Thyroid gland (tissue), 4 donors: Measurements from ENCODE around the gene RPL39L.

Experiments used
- POLR2A ChIP-seq, 2 donors: fragments of 450-650 bp; IDR thresholded peaks; one replicate each; pipeline ENCODE4 v1.6.1; 2017; ENCODE audit warnings: antibody characterized with exemption in 2 of 2, mild to moderate bottlenecking in 2 of 2, moderate library complexity in 1 of 2
- TF ChIP-seq, protein P1 (sequence below), 6 experiments: fragments of 200-600 bp in 3 of 6; fragments of 450-650 bp in 3 of 6; sonication (generic) in 3 of 6; IDR thresholded peaks; one replicate each; pipeline ENCODE4 v1.5.1; 2016 to 2019; ENCODE audit warnings: antibody characterized with exemption in 6 of 6, mild to moderate bottlenecking in 2 of 6, inconsistent platforms in 1 of 6, moderate library complexity in 1 of 6

- TF ChIP-seq, protein P1, sequence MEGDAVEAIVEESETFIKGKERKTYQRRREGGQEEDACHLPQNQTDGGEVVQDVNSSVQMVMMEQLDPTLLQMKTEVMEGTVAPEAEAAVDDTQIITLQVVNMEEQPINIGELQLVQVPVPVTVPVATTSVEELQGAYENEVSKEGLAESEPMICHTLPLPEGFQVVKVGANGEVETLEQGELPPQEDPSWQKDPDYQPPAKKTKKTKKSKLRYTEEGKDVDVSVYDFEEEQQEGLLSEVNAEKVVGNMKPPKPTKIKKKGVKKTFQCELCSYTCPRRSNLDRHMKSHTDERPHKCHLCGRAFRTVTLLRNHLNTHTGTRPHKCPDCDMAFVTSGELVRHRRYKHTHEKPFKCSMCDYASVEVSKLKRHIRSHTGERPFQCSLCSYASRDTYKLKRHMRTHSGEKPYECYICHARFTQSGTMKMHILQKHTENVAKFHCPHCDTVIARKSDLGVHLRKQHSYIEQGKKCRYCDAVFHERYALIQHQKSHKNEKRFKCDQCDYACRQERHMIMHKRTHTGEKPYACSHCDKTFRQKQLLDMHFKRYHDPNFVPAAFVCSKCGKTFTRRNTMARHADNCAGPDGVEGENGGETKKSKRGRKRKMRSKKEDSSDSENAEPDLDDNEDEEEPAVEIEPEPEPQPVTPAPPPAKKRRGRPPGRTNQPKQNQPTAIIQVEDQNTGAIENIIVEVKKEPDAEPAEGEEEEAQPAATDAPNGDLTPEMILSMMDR (IDR thresholded peaks at IDR 0.05) = no peak
- no peak for TF ChIP-seq POLR2A (IDR thresholded peaks at IDR 0.05)
These were observed 47.1 kb upstream of the RPL39L start for GRCh38 chr3:187186375-187186774.
